H1 (cell line): ENCODE measurements around the gene AGR3. TPM values are rescaled to one million over a fixed set of nuclear protein-coding genes. Genes with fewer than 3 reads are reported as not detected.

Source experiments
- BCL11A ChIP-seq, 2 experiments: IDR thresholded peaks; one replicate each; pipeline ENCODE4 v1.6.1; 2011; ENCODE audit warnings: low read depth in 2 of 2, low read length in 2 of 2, mild to moderate bottlenecking in 2 of 2
- HDAC2 ChIP-seq, 2 experiments: fragments of 300-600 bp in 1 of 2; sonication (generic) in 1 of 2; IDR thresholded peaks; 2 replicates each; pipeline ENCODE4 v1.6.1; 2011 to 2012; ENCODE audit warnings: low read depth in 2 of 2, low read length in 2 of 2, mild to moderate bottlenecking in 2 of 2, moderate library complexity in 2 of 2, borderline replicate concordance in 1 of 2, inconsistent platforms in 1 of 2
- polyA plus RNA-seq, 7 experiments: library from polyadenylated mRNA; depleted of rRNA in 3 of 7; stranded (reverse) in 5 of 7; unstranded in 2 of 7; fragments of >200 nt in 5 of 7; fragments of 200-250 nt in 2 of 7; gene quantifications; 1 replicate in 5 of 7; 2 replicates in 1 of 7; 4 replicates in 1 of 7; pipeline versions ENCODE4 v1.2.1 to v1.2.3, GENCODE V29; 2011 to 2013; ENCODE audit warnings: missing spikeins in 2 of 7, mixed read lengths in 2 of 7
- total RNA-seq: library from RNA; stranded (reverse); fragmentation: NEBNext Ultra II Directional; extraction: Animal tissue kit (Norgen Biotek cat#: 25700); gene quantifications from 2 replicates; pipeline ENCODE4 v1.2.1, GENCODE V29; 2021

The AGR3 gene
- total and polyA plus RNA-seq, 2 of the 8 experiments (the other 6 are each of a cell fraction or from before 2014, with no cell fraction given): not detected

DNA sequence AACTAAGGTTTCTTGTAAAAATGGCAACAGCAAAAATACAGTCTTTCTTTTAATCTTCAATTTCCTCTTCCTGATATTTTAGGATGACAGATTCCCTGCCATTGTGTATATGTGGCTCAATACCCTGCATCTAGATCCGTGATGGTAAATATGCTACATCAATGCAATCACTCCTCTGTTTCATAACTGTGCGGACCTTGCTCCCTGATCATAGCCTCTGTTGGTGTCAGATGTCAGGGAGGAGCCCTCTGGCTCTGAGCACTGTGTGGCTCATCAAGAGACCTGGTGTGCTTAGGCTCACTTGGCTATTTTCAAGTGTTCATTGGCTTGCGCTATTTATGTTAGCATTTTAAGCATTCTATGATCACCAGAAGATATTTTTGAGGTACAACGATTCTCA, 33.0 kb upstream of the AGR3 start (continued):
- TF ChIP-seq HDAC2 (IDR thresholded peaks at IDR 0.05; ENCODE audit: borderline replicate concordance in 1 of 2, low read depth in 2 of 2, low read length in 2 of 2) (no peak), BCL11A (IDR thresholded peaks at IDR 0.05; ENCODE audit: low read depth in 2 of 2, low read length in 2 of 2) (no peak)
